Uterus (tissue), 4 donors: ENCODE measurements around the gene SLC6A18. TPM values are rescaled to one million over a fixed set of nuclear protein-coding genes. Genes with fewer than 3 reads are reported as not detected.

Experiments
- DNase-seq, 2 donors: peaks; one replicate each; pipeline ENCODE4 v3.0.0-alpha.2; 2019 to 2020
- H3K27ac ChIP-seq, 2 donors: fragments of 200-600 bp; sonication (generic); 1 replicate in 1 of 2; 2 replicates in 1 of 2; pipeline ENCODE4 v1.5.1; 2016 to 2018
- H3K27me3 ChIP-seq, 2 donors: fragments of 200-600 bp; sonication (generic); one replicate each; pipeline ENCODE4 v1.5.1; 2018 to 2019; ENCODE audit warnings: control low read depth in 1 of 2
- H3K36me3 ChIP-seq, 2 donors: fragments of 200-600 bp; sonication (generic); one replicate each; pipeline ENCODE4 v1.5.1; 2019; ENCODE audit warnings: control low read depth in 1 of 2
- H3K4me1 ChIP-seq, 2 donors: fragments of 200-600 bp; sonication (generic); one replicate each; pipeline ENCODE4 v1.5.1; 2018 to 2019; ENCODE audit warnings: control low read depth in 1 of 2
- H3K4me3 ChIP-seq, 2 donors: fragments of 200-600 bp; sonication (generic); 1 replicate in 1 of 2; 2 replicates in 1 of 2; pipeline ENCODE4 v1.5.1; 2018 to 2019; ENCODE audit warnings: mild to moderate bottlenecking in 1 of 2
- H3K9me3 ChIP-seq, 2 donors: fragments of 200-600 bp; sonication (generic); one replicate each; pipeline ENCODE4 v1.5.1; 2019; ENCODE audit warnings: control low read depth in 1 of 2
- CTCF ChIP-seq, 4 experiments: fragments of 200-600 bp in 2 of 4; fragments of 450-650 bp in 2 of 4; sonication (generic) in 2 of 4; IDR thresholded peaks; one replicate each; pipeline ENCODE4 v1.5.1; 2016 to 2019; ENCODE audit warnings: antibody characterized with exemption in 4 of 4, mild to moderate bottlenecking in 2 of 4, moderate library complexity in 1 of 4
- POLR2A ChIP-seq, 2 donors: fragments of 450-650 bp; IDR thresholded peaks; one replicate each; pipeline ENCODE4 v1.6.1; 2016; ENCODE audit warnings: antibody characterized with exemption in 2 of 2, mild to moderate bottlenecking in 1 of 2, moderate library complexity in 1 of 2
- intact Hi-C: fragments of 100-400 bp; cut with DNase I; formaldehyde crosslinking; loops from one replicate; pipeline ENCODE4 v1.15.1; 2023; ENCODE audit warnings: low total_unique reads
- total RNA-seq, 4 donors: library from RNA; depleted of rRNA in 3 of 4; stranded (reverse); fragments of >200 nt in 3 of 4; gene quantifications; one replicate each; pipeline versions ENCODE4 v1.1.0 to v1.2.4, GENCODE V29; 2014 to 2023
- donor health status: DM: yes; HTN: yes; CAD: no.

The SLC6A18 gene
- total RNA-seq, 4 donors from 2014 or later, result not detected

- H3K4me3 ChIP-seq, result no peak overlapping the region
- no peak for TF ChIP-seq CTCF (IDR thresholded peaks at IDR 0.05)
- TF ChIP-seq POLR2A (IDR thresholded peaks at IDR 0.05), result no peak
- H3K4me1 ChIP-seq, result no peaks in the 10 kb centered on the region
- intact Hi-C loops, result no loop called here
- H3K9me3 ChIP-seq, result no peaks in the 10 kb centered on the region
- no peak for DNase-seq
- no peak overlapping the region for H3K27ac ChIP-seq
- no peaks in the 10 kb centered on the region for H3K36me3 ChIP-seq
- H3K27me3 ChIP-seq, result no peaks in the 10 kb centered on the region
Measured at GRCh38 chr5:1193591-1193985, 31.6 kb upstream of the SLC6A18 start.

DNA sequence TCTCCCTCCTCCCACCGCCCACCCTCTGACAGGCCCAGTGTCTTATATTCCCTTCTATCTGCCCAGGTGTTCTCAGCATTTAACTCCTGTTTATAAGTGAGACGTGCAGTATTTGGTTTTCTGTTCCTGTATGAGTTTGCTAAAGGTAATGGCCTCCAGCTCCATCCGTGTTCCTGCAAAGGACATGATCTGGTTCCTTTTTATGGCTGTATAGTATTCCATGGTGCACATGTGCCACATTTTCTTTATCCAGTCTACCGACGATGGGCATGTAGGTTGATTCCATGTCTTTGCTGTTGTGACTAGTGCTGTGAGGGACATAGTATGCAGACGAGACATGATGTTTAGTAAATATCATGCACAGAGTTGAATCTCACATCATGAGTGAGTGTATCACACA is 30.8 kb upstream of the SLC6A18 start:
- H3K27ac ChIP-seq, result no peak overlapping the region
- no peak overlapping the region for H3K4me3 ChIP-seq
- no peaks in the 10 kb centered on the region for H3K36me3 ChIP-seq
- no peak for DNase-seq
- no peaks in the 10 kb centered on the region for H3K27me3 ChIP-seq
- H3K4me1 ChIP-seq, result no peaks in the 10 kb centered on the region
- TF ChIP-seq CTCF (IDR thresholded peaks at IDR 0.05) (no peak), POLR2A (IDR thresholded peaks at IDR 0.05) (no peak)
- intact Hi-C loops, result no loop called here
- H3K9me3 ChIP-seq, result no peaks in the 10 kb centered on the region

DNA sequence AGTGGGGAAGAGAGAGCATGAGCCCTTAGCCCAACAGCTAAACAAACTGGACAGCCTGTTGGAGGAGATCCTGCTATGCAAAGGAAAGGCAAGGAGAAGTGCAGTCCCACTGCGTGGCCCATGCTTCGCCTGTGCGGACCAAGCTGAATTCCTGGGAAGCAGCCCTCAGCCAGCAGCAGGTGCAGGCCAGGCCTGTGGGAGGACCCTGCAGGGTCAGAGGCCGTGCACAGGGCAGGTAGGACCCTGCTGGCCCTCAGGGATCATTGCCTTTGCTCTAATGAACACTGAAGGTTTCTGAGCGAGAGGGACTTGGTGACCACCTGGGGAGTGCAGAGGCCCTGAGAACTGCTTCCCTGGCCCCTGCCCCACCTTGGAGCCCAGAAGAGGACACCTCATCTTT is 29.7 kb upstream of the SLC6A18 start:
- TF ChIP-seq CTCF (IDR thresholded peaks at IDR 0.05) (no peak), POLR2A (IDR thresholded peaks at IDR 0.05) (no peak)
- intact Hi-C loops, result no loop called here
- Histone ChIP-seq H3K4me1 (no peaks in the 10 kb centered on the region), H3K9me3 (no peaks in the 10 kb centered on the region), H3K27me3 (no peaks in the 10 kb centered on the region), H3K27ac (no peak overlapping the region), H3K36me3 (no peaks in the 10 kb centered on the region), H3K4me3 (no peak overlapping the region)
- DNase-seq, result no peak

GRCh38 chr5:1195916-1196315 is 29.3 kb upstream of the SLC6A18 start:
- H3K4me3 ChIP-seq, result no peak overlapping the region
- no peaks in the 10 kb centered on the region for H3K36me3 ChIP-seq
- DNase-seq, result no peak
- TF ChIP-seq CTCF (IDR thresholded peaks at IDR 0.05), result no peak
- H3K27me3 ChIP-seq, result no peaks in the 10 kb centered on the region
- no peaks in the 10 kb centered on the region for H3K9me3 ChIP-seq
- H3K27ac ChIP-seq, result no peak overlapping the region
- H3K4me1 ChIP-seq, result no peaks in the 10 kb centered on the region
- intact Hi-C loops, result no loop called here

DNA sequence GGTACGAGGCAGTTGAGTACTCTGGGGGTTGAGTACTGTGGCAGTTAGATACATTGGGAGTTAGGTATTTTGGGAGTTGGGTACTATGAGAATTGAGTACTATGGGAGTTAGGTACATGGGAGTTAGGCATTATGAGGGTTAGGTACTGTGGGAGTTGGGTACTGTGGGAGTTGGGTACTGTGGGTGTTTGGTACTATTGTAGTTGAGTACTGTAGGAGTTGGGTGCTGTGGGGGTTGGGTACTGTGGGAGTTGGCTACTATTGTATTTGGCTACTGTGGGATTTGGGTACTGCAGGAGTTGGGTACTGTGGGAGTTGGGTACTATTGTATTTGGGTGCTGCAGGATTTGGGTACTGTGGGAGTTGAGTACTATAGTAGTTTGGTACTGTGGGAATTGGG is 28.6 kb upstream of the SLC6A18 start:
- Histone ChIP-seq H3K27me3 (no peaks in the 10 kb centered on the region), H3K36me3 (no peaks in the 10 kb centered on the region), H3K4me3 (no peak overlapping the region), H3K27ac (no peak overlapping the region), H3K9me3 (no peaks in the 10 kb centered on the region), H3K4me1 (no peaks in the 10 kb centered on the region)
- intact Hi-C loops, result no loop called here
- TF ChIP-seq POLR2A (IDR thresholded peaks at IDR 0.05) (no peak), CTCF (IDR thresholded peaks at IDR 0.05) (no peak)
- no peak for DNase-seq
